Stromal cell of bone marrow (primary cell): ENCODE results near the gene CHRNA5.

Experiments used
- DNase-seq: peaks from one replicate; pipeline ENCODE4 v3.0.0-alpha.2; 2012; ENCODE audit warnings: low read depth

CHRNA5 gene

GRCh38 chr15:78620527-78621421 lies 55.5 kb downstream of the CHRNA5 start, which contains the start of gene CHRNA3:
Gene CHRNA3, minus strand, starts transcription at chr15:78620996. Its CDS starts 202 bp downstream, at chr15:78620794.
- DNase-seq, result no peak

- DNase-seq, result no peak
These were observed 56.6 kb downstream of the CHRNA5 start for GRCh38 chr15:78621810-78622402.

- no peak for DNase-seq
These were observed 58.6 kb downstream of the CHRNA5 start for GRCh38 chr15:78623786-78624497.

GRCh38 chr15:78624651-78625590 lies 59.6 kb downstream of the CHRNA5 start:
- DNase-seq, result no peak

- DNase-seq, result no peak
These were observed 60.4 kb downstream of the CHRNA5 start for GRCh38 chr15:78625606-78626280.

GRCh38 chr15:78626381-78626995 lies 61.2 kb downstream of the CHRNA5 start:
- DNase-seq, result no peak

- DNase-seq, result no peak
These were observed 62.0 kb downstream of the CHRNA5 start for GRCh38 chr15:78627348-78627747.

GRCh38 chr15:78628227-78628626 lies 62.9 kb downstream of the CHRNA5 start:
- DNase-seq, result no peak

- DNase-seq, result no peak
These were observed 63.9 kb downstream of the CHRNA5 start for GRCh38 chr15:78629031-78629715.

- no peak for DNase-seq
These were observed 64.4 kb downstream of the CHRNA5 start for GRCh38 chr15:78629716-78630065.

- DNase-seq, result no peak
These were observed 65.7 kb downstream of the CHRNA5 start for GRCh38 chr15:78630886-78631633.

GRCh38 chr15:78633348-78633747 lies 68.0 kb downstream of the CHRNA5 start:
- DNase-seq, result no peak

- DNase-seq, result no peak
These were observed 69.2 kb downstream of the CHRNA5 start for GRCh38 chr15:78634210-78635145.

GRCh38 chr15:78635346-78635745 lies 70.0 kb downstream of the CHRNA5 start:
- DNase-seq, result no peak

GRCh38 chr15:78636378-78636859 lies 71.1 kb downstream of the CHRNA5 start:
- no peak for DNase-seq

- DNase-seq, result no peak
These were observed 72.6 kb downstream of the CHRNA5 start for GRCh38 chr15:78637776-78638435.

- DNase-seq, result peak; percentile 22
These were observed 73.5 kb downstream of the CHRNA5 start for GRCh38 chr15:78638658-78639314.
